Non-pigmented ciliary epithelial cell (primary cell): ENCODE results near the gene ARHGEF3.

Experiments
- DNase-seq: peaks from one replicate; pipeline ENCODE4 v3.0.0-alpha.2; 2010; ENCODE audit warnings: low read depth

ARHGEF3 gene

GRCh38 chr3:56801662-56802377, at the start of gene ARHGEF3:
ARHGEF3 (minus strand) TSS chr3:56801949; CDS start chr3:56801798, 151 bp downstream.
- DNase-seq = no peak

- DNase-seq = no peak
Observed at GRCh38 chr3:56849698-56850097, 47.9 kb upstream of the ARHGEF3 start.

GRCh38 chr3:56845505-56845904, 43.8 kb upstream of the ARHGEF3 start:
- no peak for DNase-seq

- DNase-seq = no peak
Observed at GRCh38 chr3:56844536-56844935, 42.8 kb upstream of the ARHGEF3 start.

- DNase-seq = peak; percentile 59
Observed at GRCh38 chr3:56839784-56840715, 38.3 kb upstream of the ARHGEF3 start.

- DNase-seq = no peak
Observed at GRCh38 chr3:56838448-56838847, 36.7 kb upstream of the ARHGEF3 start.

- no peak for DNase-seq
Observed at GRCh38 chr3:56837196-56837955, 35.6 kb upstream of the ARHGEF3 start.

- DNase-seq = no peak
Observed at GRCh38 chr3:56836276-56837163, 34.8 kb upstream of the ARHGEF3 start.

GRCh38 chr3:56835650-56836227, 34.0 kb upstream of the ARHGEF3 start:
- no peak for DNase-seq

- no peak for DNase-seq
Observed at GRCh38 chr3:56833536-56833935, 31.8 kb upstream of the ARHGEF3 start.

GRCh38 chr3:56833022-56833421, 31.3 kb upstream of the ARHGEF3 start:
- no peak for DNase-seq

- no peak for DNase-seq
Observed at GRCh38 chr3:56831572-56831971, 29.8 kb upstream of the ARHGEF3 start.

- DNase-seq = no peak
Observed at GRCh38 chr3:56830884-56831283, 29.1 kb upstream of the ARHGEF3 start.

GRCh38 chr3:56829533-56829932, 27.8 kb upstream of the ARHGEF3 start:
- no peak for DNase-seq

GRCh38 chr3:56826831-56827722, 25.3 kb upstream of the ARHGEF3 start:
- no peak for DNase-seq

GRCh38 chr3:56825567-56826438, 24.1 kb upstream of the ARHGEF3 start:
- DNase-seq = no peak

GRCh38 chr3:56823984-56824703, 22.4 kb upstream of the ARHGEF3 start:
- DNase-seq = no peak

- DNase-seq = no peak
Observed at GRCh38 chr3:56823421-56823926, 21.7 kb upstream of the ARHGEF3 start.
